Natural killer cell (primary cell): ENCODE data around the gene DLEC1. TPM values are rescaled to one million over a fixed set of nuclear protein-coding genes. Genes with fewer than 3 reads are reported as not detected.

ENCODE experiments used
- ATAC-seq, 3 donors: fragments of 150-1000 bp in 2 of 3; fragments of 200-7000 bp in 1 of 3; cut with Tn5 transposase; 1 replicate in 1 of 3; 2 replicates in 2 of 3; pipeline ENCODE4 v1.10.0; 2021; ENCODE audit warnings: mild to moderate bottlenecking in 2 of 3, moderate library complexity in 2 of 3
- DNase-seq, 2 donors: peaks; one replicate each; pipeline versions ENCODE4 v3.0.0 to v3.0.0-alpha.2; 2013 to 2021; ENCODE audit warnings: mixed read lengths in 1 of 2
- H3K27ac ChIP-seq: one replicate; pipeline ENCODE4 v1.5.1; 2013; ENCODE audit warnings: mild to moderate bottlenecking, low read length
- H3K27me3 ChIP-seq: one replicate; pipeline ENCODE4 v1.6.1; 2013; ENCODE audit warnings: low read length; ENCODE audit not compliant: control insufficient read depth, insufficient read depth
- H3K36me3 ChIP-seq: one replicate; pipeline ENCODE4 v1.6.1; 2013; ENCODE audit warnings: low read length; ENCODE audit not compliant: control insufficient read depth, insufficient read depth
- H3K4me1 ChIP-seq: one replicate; pipeline ENCODE4 v1.6.1; 2013; ENCODE audit warnings: low read length; ENCODE audit not compliant: control insufficient read depth, insufficient read depth
- H3K4me3 ChIP-seq: one replicate; pipeline ENCODE4 v1.5.1; 2013; ENCODE audit warnings: low read length
- H3K9me3 ChIP-seq: one replicate; pipeline ENCODE4 v1.6.1; 2013; ENCODE audit warnings: low read length; ENCODE audit not compliant: control insufficient read depth, insufficient read depth
- H3K27ac Mint-ChIP-seq, 2 donors: one replicate each; pipeline ENCODE4 v1.8.0; 2022; ENCODE audit warnings: mild to moderate bottlenecking in 2 of 2, mixed read lengths in 2 of 2, moderate library complexity in 1 of 2
- H3K27me3 Mint-ChIP-seq, 2 donors: one replicate each; pipeline ENCODE4 v1.8.0; 2022; ENCODE audit warnings: low read depth in 2 of 2, mixed read lengths in 2 of 2
- H3K36me3 Mint-ChIP-seq: one replicate; pipeline ENCODE4 v1.8.0; 2022; ENCODE audit warnings: mixed read lengths
- H3K4me1 Mint-ChIP-seq, 2 donors: one replicate each; pipeline ENCODE4 v1.8.0; 2022; ENCODE audit warnings: mixed read lengths in 2 of 2
- H3K4me3 Mint-ChIP-seq: one replicate; pipeline ENCODE4 v1.8.0; 2022; ENCODE audit warnings: mild to moderate bottlenecking, moderate library complexity, mixed read lengths
- H3K9me3 Mint-ChIP-seq, 2 donors: one replicate each; pipeline ENCODE4 v1.8.0; 2022; ENCODE audit warnings: mixed read lengths in 2 of 2
- CTCF ChIP-seq: fragments of 200-600 bp; IDR thresholded peaks from one replicate; pipeline ENCODE4 v1.8.0; 2022; ENCODE audit warnings: antibody characterized with exemption
- WGBS: methylation state at CpG from one replicate; pipeline ENCODE4 v1.1.7; 2013; ENCODE audit warnings: missing lambda C conversion rate; ENCODE audit not compliant: insufficient coverage; 5-methylcytosine and 5-hydroxymethylcytosine counted together
- intact Hi-C: fragments of 100-400 bp; cut with micrococcal nuclease; formaldehyde crosslinking; loops from one replicate; pipeline ENCODE4 v1.14.2; 2022
- total RNA-seq, 4 donors: library from RNA; stranded (reverse); fragments of 120-200 nt in 1 of 4; gene quantifications; one replicate each; pipeline versions ENCODE4 v1.2.3 to v1.2.4, GENCODE V29; 2013 to 2022

The DLEC1 gene
- total RNA-seq, 3 donors from 2014 or later (not counting 1 experiment from before 2014, with no cell fraction given) = 6.1 to 7.5 (median 7.0) TPM

GRCh38 chr3:38095669-38096483, 56.9 kb downstream of the DLEC1 start:
- no peak for ATAC-seq
- Mint-ChIP-seq H3K27me3 (no peaks in the 10 kb centered on the region), H3K36me3 (no peaks in the 10 kb centered on the region), H3K4me1 (no peaks in the 10 kb centered on the region), H3K4me3 (no peak overlapping the region), H3K27ac (no peak overlapping the region), H3K9me3 (no peaks in the 10 kb centered on the region)
- no peaks in the 10 kb centered on the region for H3K4me1 ChIP-seq
- intact Hi-C loops = no loop called here
- no peak overlapping the region for H3K4me3 ChIP-seq
- H3K36me3 ChIP-seq = no peaks in the 10 kb centered on the region
- 92% methylated on average over 6 of the region's 6 CpGs for WGBS
- DNase-seq = no peak
- H3K9me3 ChIP-seq = no peaks in the 10 kb centered on the region
- TF ChIP-seq CTCF = no peak
- no peak overlapping the region for H3K27ac ChIP-seq
- H3K27me3 ChIP-seq = no peaks in the 10 kb centered on the region

- Histone ChIP-seq H3K27ac (no peak overlapping the region), H3K4me1 (no peaks in the 10 kb centered on the region), H3K9me3 (no peaks in the 10 kb centered on the region), H3K27me3 (no peaks in the 10 kb centered on the region), H3K4me3 (no peak overlapping the region), H3K36me3 (no peaks in the 10 kb centered on the region)
- Mint-ChIP-seq H3K9me3 (no peaks in the 10 kb centered on the region), H3K4me3 (no peak overlapping the region), H3K27me3 (no peaks in the 10 kb centered on the region), H3K27ac (no peak overlapping the region), H3K36me3 (no peaks in the 10 kb centered on the region), H3K4me1 (no peaks in the 10 kb centered on the region)
- DNase-seq (no peak), ATAC-seq (no peak)
- WGBS = 77% methylated on average over 19 of the region's 19 CpGs
- no peak for TF ChIP-seq CTCF
- intact Hi-C loops = no loop called here
These were observed 58.7 kb downstream of the DLEC1 start for GRCh38 chr3:38097446-38098375.

GRCh38 chr3:38098376-38098723, 59.3 kb downstream of the DLEC1 start:
- no peaks in the 10 kb centered on the region for H3K36me3 ChIP-seq
- no peaks in the 10 kb centered on the region for H3K36me3 Mint-ChIP-seq
- H3K27me3 ChIP-seq = no peaks in the 10 kb centered on the region
- no peaks in the 10 kb centered on the region for H3K4me1 ChIP-seq
- no peaks in the 10 kb centered on the region for H3K9me3 ChIP-seq
- intact Hi-C loops = no loop called here
- no peak overlapping the region for H3K27ac ChIP-seq
- TF ChIP-seq CTCF = no peak
- WGBS = 91% methylated on average over 9 of the region's 9 CpGs
- H3K9me3 Mint-ChIP-seq = no peaks in the 10 kb centered on the region
- no peak for ATAC-seq
- no peak for DNase-seq
- H3K27ac Mint-ChIP-seq = no peak overlapping the region
- no peak overlapping the region for H3K4me3 ChIP-seq
- H3K27me3 Mint-ChIP-seq = peaks cover 0 to 2% of the 10 kb centered on the region in 2 donors
- no peak overlapping the region for H3K4me3 Mint-ChIP-seq
- H3K4me1 Mint-ChIP-seq = no peaks in the 10 kb centered on the region
